ENCODE data around the gene C22orf42. TPM values are rescaled to one million over a fixed set of nuclear protein-coding genes. Genes with fewer than 3 reads are reported as not detected.
"Not testable (repeated sequence)": the region's sequence is repeated elsewhere in the genome, so short reads cannot be mapped to it uniquely, and the experiment has no call there.

Gene C22orf42
- total RNA-seq, 1 donor from 2014 or later: 13.2 TPM

GRCh38 chr22:32148372-32148771, 10.7 kb downstream of the C22orf42 start:
- H3K27ac Mint-ChIP-seq; H3K36me3 Mint-ChIP-seq (ENCODE audit: insufficient read depth); H3K4me1 Mint-ChIP-seq (ENCODE audit: low read depth); DNase-seq (ENCODE audit: low spot score, unreplicated experiment); H3K4me3 Mint-ChIP-seq (ENCODE audit: low read depth); H3K9me3 Mint-ChIP-seq (ENCODE audit: low read depth); H3K27me3 Mint-ChIP-seq: not testable (repeated sequence)

GRCh38 chr22:32147128-32147527, 12.0 kb downstream of the C22orf42 start:
- H3K27ac Mint-ChIP-seq; H3K4me3 Mint-ChIP-seq (ENCODE audit: low read depth); H3K27me3 Mint-ChIP-seq; H3K36me3 Mint-ChIP-seq (ENCODE audit: insufficient read depth); H3K9me3 Mint-ChIP-seq (ENCODE audit: low read depth); H3K4me1 Mint-ChIP-seq (ENCODE audit: low read depth); DNase-seq (ENCODE audit: low spot score, unreplicated experiment): not testable (repeated sequence)

DNA sequence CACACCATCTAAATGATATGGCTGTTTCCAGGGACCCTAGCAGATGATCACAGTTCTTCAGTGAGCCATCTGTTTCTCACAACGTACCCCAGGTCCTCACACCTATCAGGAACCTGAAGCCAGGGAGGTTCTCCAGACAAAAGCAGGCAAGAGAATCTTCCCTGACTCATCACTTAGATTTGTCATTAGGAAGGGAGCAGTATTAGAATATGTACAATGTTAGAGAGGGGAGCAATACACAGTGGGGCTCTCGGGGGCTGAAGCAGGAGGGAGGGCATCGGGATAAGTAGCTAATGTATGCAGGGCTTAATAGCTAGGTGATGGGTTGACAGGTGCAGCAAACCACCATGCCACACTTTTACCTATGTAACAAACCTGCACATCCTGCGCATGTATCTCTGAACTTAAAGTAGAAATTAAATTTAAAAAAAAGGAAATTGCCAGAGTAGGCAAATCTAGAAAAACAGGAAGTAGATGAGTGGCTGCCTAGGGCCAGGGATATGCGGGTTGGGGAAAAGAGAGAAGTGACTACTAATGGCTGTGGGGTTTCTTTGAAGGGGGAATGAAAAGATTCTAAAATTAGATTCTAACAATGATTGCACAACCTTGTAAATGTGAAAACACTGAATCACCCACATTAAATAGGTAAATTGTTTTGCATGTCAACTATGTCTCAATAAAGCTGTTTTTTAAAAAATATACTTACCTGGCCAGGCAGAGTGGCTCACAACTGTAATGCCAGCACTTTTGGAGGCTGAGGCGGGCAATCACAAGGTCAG, 14.4 kb downstream of the C22orf42 start:
- Mint-ChIP-seq H3K9me3 (ENCODE audit: low read depth) (peaks cover 9% of the 10 kb centered on the region), H3K27me3 (peaks cover 4% of the 10 kb centered on the region), H3K4me1 (ENCODE audit: low read depth) (peaks cover 4% of the 10 kb centered on the region), H3K36me3 (ENCODE audit: insufficient read depth) (no peaks in the 10 kb centered on the region), H3K27ac (no peak overlapping the region), H3K4me3 (ENCODE audit: low read depth) (no peak overlapping the region)
- DNase-seq (ENCODE audit: low spot score, unreplicated experiment): no peak
- TF ChIP-seq, protein P1, sequence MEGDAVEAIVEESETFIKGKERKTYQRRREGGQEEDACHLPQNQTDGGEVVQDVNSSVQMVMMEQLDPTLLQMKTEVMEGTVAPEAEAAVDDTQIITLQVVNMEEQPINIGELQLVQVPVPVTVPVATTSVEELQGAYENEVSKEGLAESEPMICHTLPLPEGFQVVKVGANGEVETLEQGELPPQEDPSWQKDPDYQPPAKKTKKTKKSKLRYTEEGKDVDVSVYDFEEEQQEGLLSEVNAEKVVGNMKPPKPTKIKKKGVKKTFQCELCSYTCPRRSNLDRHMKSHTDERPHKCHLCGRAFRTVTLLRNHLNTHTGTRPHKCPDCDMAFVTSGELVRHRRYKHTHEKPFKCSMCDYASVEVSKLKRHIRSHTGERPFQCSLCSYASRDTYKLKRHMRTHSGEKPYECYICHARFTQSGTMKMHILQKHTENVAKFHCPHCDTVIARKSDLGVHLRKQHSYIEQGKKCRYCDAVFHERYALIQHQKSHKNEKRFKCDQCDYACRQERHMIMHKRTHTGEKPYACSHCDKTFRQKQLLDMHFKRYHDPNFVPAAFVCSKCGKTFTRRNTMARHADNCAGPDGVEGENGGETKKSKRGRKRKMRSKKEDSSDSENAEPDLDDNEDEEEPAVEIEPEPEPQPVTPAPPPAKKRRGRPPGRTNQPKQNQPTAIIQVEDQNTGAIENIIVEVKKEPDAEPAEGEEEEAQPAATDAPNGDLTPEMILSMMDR (IDR thresholded peaks at IDR 0.05; ENCODE audit: unreplicated experiment): no peak

DNA sequence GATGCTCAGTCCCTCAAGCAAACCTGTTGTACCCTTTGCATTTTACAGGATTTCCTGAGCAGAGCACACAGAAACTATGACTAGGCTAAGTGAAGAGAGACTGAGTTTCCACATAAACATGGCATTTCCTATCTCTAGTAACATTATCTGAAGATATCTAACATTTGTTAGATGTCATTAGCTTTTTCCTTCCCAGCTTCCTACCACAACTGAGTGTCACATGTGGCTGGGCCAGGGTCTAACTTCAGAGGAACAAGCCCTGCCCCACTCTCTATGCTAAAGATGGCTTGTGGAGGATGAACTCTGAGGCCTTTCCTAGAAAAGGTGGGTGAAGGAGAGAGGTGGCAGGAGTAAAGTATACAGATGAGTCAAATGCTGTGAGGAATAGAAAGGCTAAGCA, 16.5 kb downstream of the C22orf42 start:
- H3K4me1 Mint-ChIP-seq (ENCODE audit: low read depth): peaks cover 7% of the 10 kb centered on the region
- no peak for DNase-seq (ENCODE audit: low spot score, unreplicated experiment)
- H3K36me3 Mint-ChIP-seq (ENCODE audit: insufficient read depth): no peaks in the 10 kb centered on the region
- TF ChIP-seq, protein P1 (IDR thresholded peaks at IDR 0.05; ENCODE audit: unreplicated experiment): no peak
- peaks cover 4% of the 10 kb centered on the region for H3K27me3 Mint-ChIP-seq
- H3K9me3 Mint-ChIP-seq (ENCODE audit: low read depth): peaks cover 6% of the 10 kb centered on the region
- H3K4me3 Mint-ChIP-seq (ENCODE audit: low read depth): no peak overlapping the region
- H3K27ac Mint-ChIP-seq: no peak overlapping the region

DNA sequence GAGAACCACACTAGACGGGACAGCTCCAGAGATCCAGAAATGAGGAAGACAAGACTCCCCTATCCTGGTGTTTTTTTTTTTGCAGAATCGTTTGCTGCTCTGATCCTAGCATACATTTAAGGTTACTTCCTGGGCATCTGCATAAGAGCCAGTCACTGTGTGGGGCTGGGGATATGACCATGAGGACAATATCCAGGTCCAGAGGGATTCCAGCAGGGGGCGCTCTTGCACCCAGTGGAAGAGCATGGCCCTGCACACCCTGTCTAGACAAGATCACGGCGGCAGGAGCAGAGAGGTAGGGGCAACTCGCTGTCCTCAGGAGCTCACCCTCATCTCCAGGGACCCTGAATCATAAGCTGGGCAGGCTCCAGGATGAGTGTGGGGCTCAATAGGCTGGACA, 18.4 kb downstream of the C22orf42 start:
- H3K27me3 Mint-ChIP-seq; H3K4me3 Mint-ChIP-seq (ENCODE audit: low read depth); H3K4me1 Mint-ChIP-seq (ENCODE audit: low read depth); H3K9me3 Mint-ChIP-seq (ENCODE audit: low read depth); DNase-seq (ENCODE audit: low spot score, unreplicated experiment); H3K27ac Mint-ChIP-seq; H3K36me3 Mint-ChIP-seq (ENCODE audit: insufficient read depth): not testable (repeated sequence)
- TF ChIP-seq, protein P1 (IDR thresholded peaks at IDR 0.05; ENCODE audit: unreplicated experiment): peak; percentile 43

DNA sequence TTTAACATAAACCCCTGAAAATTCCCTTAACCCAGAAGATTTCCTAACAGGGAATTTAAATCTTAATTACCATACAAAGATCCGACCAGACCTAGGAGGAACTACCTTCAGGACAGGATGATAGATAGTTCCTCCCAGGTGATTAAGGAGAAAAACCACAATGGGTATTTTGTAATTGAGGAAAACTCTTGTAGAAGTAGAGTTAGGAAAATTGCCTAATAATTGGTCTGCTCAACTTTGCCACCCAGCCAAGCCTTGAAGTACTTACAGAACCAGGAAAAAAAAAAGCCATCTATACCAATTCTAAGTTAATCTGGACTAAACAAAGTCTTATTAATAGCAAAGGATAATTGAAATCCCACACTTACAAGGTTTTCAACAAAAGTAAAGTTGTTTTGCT, 20.5 kb downstream of the C22orf42 start:
- not testable (repeated sequence) for H3K4me1 Mint-ChIP-seq (ENCODE audit: low read depth); H3K27ac Mint-ChIP-seq; H3K9me3 Mint-ChIP-seq (ENCODE audit: low read depth); DNase-seq (ENCODE audit: low spot score, unreplicated experiment); H3K36me3 Mint-ChIP-seq (ENCODE audit: insufficient read depth); H3K27me3 Mint-ChIP-seq; H3K4me3 Mint-ChIP-seq (ENCODE audit: low read depth)

- not testable (repeated sequence) for H3K36me3 Mint-ChIP-seq (ENCODE audit: insufficient read depth); H3K4me3 Mint-ChIP-seq (ENCODE audit: low read depth); H3K27ac Mint-ChIP-seq; H3K9me3 Mint-ChIP-seq (ENCODE audit: low read depth); H3K27me3 Mint-ChIP-seq; H3K4me1 Mint-ChIP-seq (ENCODE audit: low read depth); DNase-seq (ENCODE audit: low spot score, unreplicated experiment)
These were observed 21.3 kb downstream of the C22orf42 start for GRCh38 chr22:32137731-32138324.

DNA sequence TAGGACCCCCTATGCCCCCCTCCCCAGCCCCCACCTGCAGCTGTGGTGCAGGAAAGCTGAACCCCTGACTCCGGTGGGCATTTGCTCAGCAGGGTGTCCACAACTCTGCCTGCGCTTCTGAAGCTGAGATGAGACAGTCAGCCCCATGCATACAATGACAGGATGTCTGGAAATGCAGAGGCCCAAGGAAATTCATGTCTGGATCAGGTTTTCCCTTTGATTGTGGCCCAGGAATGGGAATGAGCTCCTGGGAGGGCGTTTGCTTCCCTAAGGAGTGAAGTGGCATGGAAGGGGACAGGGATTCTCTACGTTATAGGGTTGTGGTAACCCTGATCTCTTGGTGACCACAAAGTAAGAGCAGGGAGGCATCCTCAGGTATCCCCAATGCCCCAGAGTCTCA, 22.2 kb downstream of the C22orf42 start:
- not testable (repeated sequence) for H3K27ac Mint-ChIP-seq; H3K9me3 Mint-ChIP-seq (ENCODE audit: low read depth); DNase-seq (ENCODE audit: low spot score, unreplicated experiment); H3K4me1 Mint-ChIP-seq (ENCODE audit: low read depth); H3K36me3 Mint-ChIP-seq (ENCODE audit: insufficient read depth); H3K4me3 Mint-ChIP-seq (ENCODE audit: low read depth); H3K27me3 Mint-ChIP-seq

DNA sequence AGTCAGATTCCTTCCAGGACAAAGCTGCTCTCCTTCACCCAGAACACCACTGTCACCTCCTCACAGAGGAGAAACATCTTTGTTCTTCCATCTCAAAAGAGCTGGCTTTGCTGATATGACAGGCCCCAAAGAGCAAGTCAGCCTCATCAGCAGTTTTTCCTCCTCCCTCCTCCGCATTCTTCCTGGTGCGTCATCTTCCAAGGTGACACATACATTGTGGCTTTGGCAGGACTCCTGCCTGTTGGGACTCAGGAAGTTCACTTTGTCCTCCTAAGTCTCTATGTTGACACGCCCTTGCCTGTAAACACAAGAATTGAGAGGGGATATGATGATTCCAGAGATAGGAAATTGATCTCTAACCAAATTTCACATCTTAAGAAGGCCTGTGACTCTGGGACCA, 23.1 kb downstream of the C22orf42 start:
- not testable (repeated sequence) for H3K36me3 Mint-ChIP-seq (ENCODE audit: insufficient read depth); H3K27me3 Mint-ChIP-seq; DNase-seq (ENCODE audit: low spot score, unreplicated experiment); H3K27ac Mint-ChIP-seq; H3K4me1 Mint-ChIP-seq (ENCODE audit: low read depth); H3K4me3 Mint-ChIP-seq (ENCODE audit: low read depth); H3K9me3 Mint-ChIP-seq (ENCODE audit: low read depth)

- not testable (repeated sequence) for H3K4me1 Mint-ChIP-seq (ENCODE audit: low read depth); DNase-seq (ENCODE audit: low spot score, unreplicated experiment); H3K36me3 Mint-ChIP-seq (ENCODE audit: insufficient read depth); H3K4me3 Mint-ChIP-seq (ENCODE audit: low read depth); H3K27ac Mint-ChIP-seq; H3K9me3 Mint-ChIP-seq (ENCODE audit: low read depth); H3K27me3 Mint-ChIP-seq
These were observed 24.3 kb downstream of the C22orf42 start for GRCh38 chr22:32134796-32135195.

All from progenitor cell of endocrine pancreas (in vitro differentiated cells).